KBM-7 (cell line): ENCODE data around the gene MDGA2.

Source experiments
- DNase-seq: peaks from one replicate; pipeline ENCODE4 v3.0.0-alpha.2; 2015
- in situ Hi-C: fragments of 300-500 bp; cut with MboI; formaldehyde crosslinking; loops from 2 replicates; pipeline ENCODE4 v1.14.3; 2020; ENCODE audit warnings: low sequenced_read_pairs, low pct_unique_long_range_greater_than_20kb, mixed read lengths

The MDGA2 gene

GRCh38 chr14:46885566-46885965 lies 789.8 kb downstream of the MDGA2 start:
- in situ Hi-C loops = no loop called here
- DNase-seq = no peak

GRCh38 chr14:46861753-46862152 lies 813.7 kb downstream of the MDGA2 start:
- no peak for DNase-seq
- in situ Hi-C loops = no loop called here

GRCh38 chr14:46840944-46841720 lies 834.3 kb downstream of the MDGA2 start:
- in situ Hi-C loops = no loop called here
- DNase-seq = no peak

- no peak for DNase-seq
- in situ Hi-C loops = no loop called here
These were observed 855.1 kb downstream of the MDGA2 start for GRCh38 chr14:46820291-46820690.

- in situ Hi-C loops = no loop called here
- no peak for DNase-seq
These were observed 856.3 kb downstream of the MDGA2 start for GRCh38 chr14:46819117-46819516.

- no peak for DNase-seq
- in situ Hi-C loops = no loop called here
These were observed 857.3 kb downstream of the MDGA2 start for GRCh38 chr14:46818147-46818546.

- in situ Hi-C loops = no loop called here
- no peak for DNase-seq
These were observed 882.3 kb downstream of the MDGA2 start for GRCh38 chr14:46793144-46793543.
